HCT116 (cell line): Measurements from ENCODE around the gene TXNDC12. TPM values are rescaled to one million over a fixed set of nuclear protein-coding genes. Genes with fewer than 3 reads are reported as not detected.

Experiments
- ATAC-seq: fragments of 200-7000 bp; cut with Tn5 transposase; 2 replicates; pipeline ENCODE4 v1.9.1; 2020; ENCODE audit warnings: mild to moderate bottlenecking, moderate library complexity
- BruUV-seq: library from RNA; stranded (reverse); fragments of 400-500 nt; replicated peaks from 2 replicates; lab custom pipeline; 2021; lab: Mats Ljungman, UMichigan
- CTCF ChIA-PET: fragments of 300-600 bp; sonication (Branson Sonifier 250); formaldehyde crosslinking; loops from one replicate; lab custom pipeline; 2021; ENCODE audit warnings: antibody characterized with exemption; lab: Charles Lee
- POLR2A ChIA-PET: fragments of 300-600, 350-600 bp; sonication (Branson Sonifier 250); formaldehyde crosslinking; loops from one replicate; lab custom pipeline; 2021; ENCODE audit warnings: antibody characterized with exemption; lab: Charles Lee
- RAD21 ChIA-PET, 2 experiments: fragments of 300-600 bp; sonication (Branson Sonifier 250); formaldehyde crosslinking; loops; one replicate each; lab custom pipeline; 2023; ENCODE audit warnings: low total read pairs in 2 of 2; ENCODE audit not compliant: uncharacterized antibody in 2 of 2, unreplicated experiment in 2 of 2, low non-redundant PET in 1 of 2; lab: Charles Lee
- DNase-seq: peaks from one replicate; pipeline ENCODE4 v3.0.0-alpha.2; 2010; ENCODE audit warnings: low read depth, low spot score
- H2AFZ ChIP-seq: fragments of 200-600 bp; shearing (Covaris generic), sonication (generic); 2 replicates; pipeline ENCODE4 v1.6.1; 2017; ENCODE audit warnings: low read depth, mixed run types, mixed read lengths, antibody characterized with exemption, low read length; ENCODE audit not compliant: poor library complexity, severe bottlenecking
- H3K27ac ChIP-seq: 2 replicates; pipeline ENCODE4 v1.5.1; 2012; ENCODE audit warnings: low read depth, low read length
- H3K27me3 ChIP-seq: fragments of 200-600 bp; sonication (generic); 2 replicates; pipeline ENCODE4 v1.6.1; 2016; ENCODE audit warnings: mixed run types, low read length, mixed read lengths; ENCODE audit not compliant: insufficient read depth
- H3K36me3 ChIP-seq, 2 experiments: fragments of 200-500 bp in 1 of 2; fragments of 200-600 bp in 1 of 2; sonication (Bioruptor generic) in 1 of 2; sonication (generic) in 1 of 2; 2 replicates each; pipeline versions ENCODE4 v1.5.1 to v1.6.1; 2014 to 2016; ENCODE audit warnings: low read length in 2 of 2, inconsistent platforms in 1 of 2, mixed read lengths in 1 of 2, mixed run types in 1 of 2; ENCODE audit not compliant: insufficient read depth in 2 of 2, control insufficient read depth in 1 of 2
- H3K4me1 ChIP-seq, 2 experiments: fragments of 200-600 bp in 1 of 2; sonication (generic) in 1 of 2; 2 replicates each; pipeline versions ENCODE4 v1.5.1 to v1.6.1; 2012 to 2017; ENCODE audit warnings: low read length in 2 of 2, inconsistent platforms in 1 of 2, mild to moderate bottlenecking in 1 of 2, mixed read lengths in 1 of 2, mixed run types in 1 of 2, moderate library complexity in 1 of 2; ENCODE audit not compliant: insufficient read depth in 2 of 2, control insufficient read depth in 1 of 2
- H3K4me2 ChIP-seq: fragments of 200-600 bp; sonication (generic); 2 replicates; pipeline ENCODE4 v1.6.1; 2017; ENCODE audit warnings: mixed run types, low read length, mixed read lengths
- H3K4me3 ChIP-seq, 2 experiments: fragments of 200-600 bp in 1 of 2; sonication (generic) in 1 of 2; replicated peaks in 1 of 2; 2 replicates each; pipeline ENCODE4 v1.5.1; 2011 to 2016; ENCODE audit warnings: low read length in 2 of 2, control low read depth in 1 of 2, low read depth in 1 of 2, mild to moderate bottlenecking in 1 of 2, mixed read lengths in 1 of 2, mixed run types in 1 of 2
- H3K79me2 ChIP-seq: fragments of 200-600 bp; sonication (generic); 2 replicates; pipeline ENCODE4 v1.6.1; 2017; ENCODE audit warnings: mild to moderate bottlenecking, mixed run types, low read length, moderate library complexity, mixed read lengths; ENCODE audit not compliant: insufficient read depth
- H3K9ac ChIP-seq: fragments of 200-600 bp; sonication (generic); 2 replicates; pipeline ENCODE4 v1.6.1; 2016; ENCODE audit warnings: low read length, mixed read lengths
- H3K9me2 ChIP-seq: fragments of 200-600 bp; sonication (generic), shearing (Covaris generic); 2 replicates; pipeline ENCODE4 v1.6.1; 2017; ENCODE audit warnings: mixed run types, mild to moderate bottlenecking, moderate library complexity; ENCODE audit not compliant: insufficient read depth
- H3K9me3 ChIP-seq, 2 experiments: fragments of 200-500 bp in 1 of 2; fragments of 200-600 bp in 1 of 2; sonication (Bioruptor generic) in 1 of 2; sonication (generic) in 1 of 2; 2 replicates each; pipeline ENCODE4 v1.6.1; 2014 to 2017; ENCODE audit warnings: low read length in 2 of 2, mixed read lengths in 2 of 2, inconsistent platforms in 1 of 2, low read depth in 1 of 2, mild to moderate bottlenecking in 1 of 2, mixed run types in 1 of 2, moderate library complexity in 1 of 2; ENCODE audit not compliant: control insufficient read depth in 1 of 2, insufficient read depth in 1 of 2
- H4K20me1 ChIP-seq: fragments of 200-600 bp; sonication (generic), shearing (Covaris generic); 2 replicates; pipeline ENCODE4 v1.6.1; 2017; ENCODE audit warnings: mixed run types, mild to moderate bottlenecking, moderate library complexity; ENCODE audit not compliant: insufficient read depth
- ATF3 ChIP-seq: IDR thresholded peaks from 2 replicates; pipeline ENCODE4 v1.6.1; 2012
- EZH2 ChIP-seq: fragments of 200-600 bp; sonication (generic); IDR thresholded peaks from 2 replicates; pipeline ENCODE4 v1.6.1; 2017; ENCODE audit warnings: antibody characterized with exemption, mixed run types
- EZH2phosphoT487 ChIP-seq: fragments of 200-600 bp; IDR thresholded peaks from 2 replicates; pipeline ENCODE4 v1.6.1; 2018; ENCODE audit warnings: antibody characterized with exemption, borderline replicate concordance
- FOSL1 ChIP-seq: IDR thresholded peaks from 2 replicates; pipeline ENCODE4 v1.6.1; 2012; ENCODE audit warnings: low read depth
- MAX ChIP-seq: IDR thresholded peaks from 2 replicates; pipeline ENCODE4 v1.6.1; 2012
- POLR2A ChIP-seq: IDR thresholded peaks from 2 replicates; pipeline ENCODE4 v1.7.0; 2011; ENCODE audit warnings: borderline replicate concordance; ENCODE audit not compliant: insufficient read depth, insufficient read length; ENCODE audit errors: extremely low read depth
- POLR2AphosphoS5 ChIP-seq: IDR thresholded peaks from 2 replicates; pipeline ENCODE4 v1.6.1; 2011; ENCODE audit warnings: mild to moderate bottlenecking, low read depth, low read length, moderate library complexity
- RAD21 ChIP-seq: IDR thresholded peaks from 2 replicates; pipeline ENCODE4 v1.6.1; 2012; ENCODE audit warnings: low read depth, mild to moderate bottlenecking
- SIN3A ChIP-seq: IDR thresholded peaks from 2 replicates; pipeline ENCODE4 v1.6.1; 2012; ENCODE audit warnings: low read depth
- SP1 ChIP-seq: IDR thresholded peaks from 2 replicates; pipeline ENCODE4 v1.6.1; 2012; ENCODE audit warnings: low read depth
- SRF ChIP-seq: IDR thresholded peaks from 2 replicates; pipeline ENCODE4 v1.6.1; 2012; ENCODE audit warnings: low read depth
- TCF7L2 ChIP-seq: IDR thresholded peaks from 2 replicates; pipeline ENCODE4 v1.7.0; 2011; ENCODE audit warnings: borderline replicate concordance, inconsistent platforms; ENCODE audit not compliant: insufficient read depth, insufficient read length; ENCODE audit errors: extremely low read depth
- YY1 ChIP-seq: IDR thresholded peaks from 2 replicates; pipeline ENCODE4 v1.6.1; 2011; ENCODE audit warnings: low read length, low read depth, moderate library complexity, mild to moderate bottlenecking; ENCODE audit not compliant: insufficient replicate concordance; ENCODE audit errors: extremely low read depth
- ZBTB33 ChIP-seq: IDR thresholded peaks from 2 replicates; pipeline ENCODE4 v1.6.1; 2011; ENCODE audit warnings: mild to moderate bottlenecking, low read length, moderate library complexity; ENCODE audit not compliant: insufficient replicate concordance; ENCODE audit errors: extremely low read depth
- ZFX ChIP-seq: fragments of 450-650 bp; IDR thresholded peaks from 2 replicates; pipeline ENCODE4 v1.6.1; 2017
- ZNF274 ChIP-seq: fragments of 200-500 bp; sonication (Bioruptor generic); IDR thresholded peaks from 2 replicates; pipeline ENCODE4 v1.6.1; 2014; ENCODE audit warnings: mild to moderate bottlenecking, low read depth, low read length, inconsistent platforms
- intact Hi-C: fragments of 100-400 bp; cut with micrococcal nuclease; formaldehyde crosslinking; loops from 2 replicates; pipeline ENCODE4 v1.10.0; 2022
- total RNA-seq: library from RNA; stranded (reverse); gene quantifications from one replicate; pipeline ENCODE4 v1.2.1, GENCODE V29; 2021; ENCODE audit not compliant: unreplicated experiment
- TF ChIP-seq, protein P1 (sequence below): IDR thresholded peaks from 2 replicates; pipeline ENCODE4 v1.6.1; 2012; ENCODE audit warnings: low read depth
- TF ChIP-seq, protein P2 (sequence below), 3 experiments: fragments of 200-600 bp in 1 of 3; sonication (generic) in 1 of 3; IDR thresholded peaks in 2 of 3; conservative IDR thresholded peaks in 1 of 3; 2 replicates each; pipeline ENCODE4 v1.5.1; 2012 to 2017; ENCODE audit warnings: low read depth in 2 of 3, low read length in 2 of 3, antibody characterized with exemption in 1 of 3, borderline replicate concordance in 1 of 3, control low read depth in 1 of 3, mild to moderate bottlenecking in 1 of 3, mixed read lengths in 1 of 3, mixed run types in 1 of 3, moderate library complexity in 1 of 3; ENCODE audit not compliant: insufficient read depth in 1 of 3

TXNDC12 gene
- total RNA-seq, 1 experiment from 2014 or later = 82.8 TPM

DNA sequence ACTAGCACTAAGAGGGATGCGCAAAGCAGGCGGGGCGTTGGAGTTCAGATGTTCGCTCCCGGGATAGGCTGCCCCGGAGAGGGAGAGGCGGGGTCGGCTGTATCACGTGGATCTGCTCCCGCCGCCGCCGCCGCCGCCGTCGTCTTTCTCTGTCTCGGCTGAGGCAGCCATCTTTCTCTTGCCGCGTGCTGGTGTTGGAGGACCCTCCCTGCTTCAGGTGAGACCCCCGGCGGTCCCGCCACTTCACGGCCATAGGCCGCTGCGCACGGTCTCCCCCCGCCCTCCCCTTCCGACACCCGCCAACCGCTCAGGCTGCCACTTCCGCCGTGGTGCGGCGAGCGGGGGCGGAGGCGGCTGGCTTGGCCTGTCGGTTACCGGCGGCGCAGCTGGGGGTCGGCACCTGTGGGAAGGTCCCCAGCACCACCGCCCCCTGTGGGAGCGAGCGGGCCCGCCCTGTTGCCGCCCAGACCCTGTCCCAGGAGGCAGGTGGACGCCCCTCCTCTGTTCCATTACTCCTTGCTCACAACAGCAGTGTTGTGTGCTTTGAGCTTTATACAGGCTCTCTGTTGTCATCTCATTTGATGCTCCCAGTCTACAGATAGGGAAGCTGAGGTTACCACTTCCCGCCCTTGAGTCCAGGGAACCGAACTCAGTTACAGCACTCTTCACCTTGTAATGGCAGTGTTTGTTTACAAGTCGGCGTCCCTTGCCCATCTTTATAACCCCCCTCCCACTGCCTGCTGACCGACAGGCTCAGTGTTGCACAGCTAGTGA lies 1.4 kb upstream of the TXNDC12 start, which contains the start of gene BTF3L4:
BTF3L4 (plus strand) TSS at position 133 of the 774 bp plus-strand sequence. CDS start 3,553 bp downstream, outside the sequence.
- ATAC-seq = peak; percentile 92
- H2AFZ ChIP-seq = peak within 1 kb of the TSS; percentile 55
- CTCF ChIA-PET = no interaction called here
- TF ChIP-seq, protein P1, sequence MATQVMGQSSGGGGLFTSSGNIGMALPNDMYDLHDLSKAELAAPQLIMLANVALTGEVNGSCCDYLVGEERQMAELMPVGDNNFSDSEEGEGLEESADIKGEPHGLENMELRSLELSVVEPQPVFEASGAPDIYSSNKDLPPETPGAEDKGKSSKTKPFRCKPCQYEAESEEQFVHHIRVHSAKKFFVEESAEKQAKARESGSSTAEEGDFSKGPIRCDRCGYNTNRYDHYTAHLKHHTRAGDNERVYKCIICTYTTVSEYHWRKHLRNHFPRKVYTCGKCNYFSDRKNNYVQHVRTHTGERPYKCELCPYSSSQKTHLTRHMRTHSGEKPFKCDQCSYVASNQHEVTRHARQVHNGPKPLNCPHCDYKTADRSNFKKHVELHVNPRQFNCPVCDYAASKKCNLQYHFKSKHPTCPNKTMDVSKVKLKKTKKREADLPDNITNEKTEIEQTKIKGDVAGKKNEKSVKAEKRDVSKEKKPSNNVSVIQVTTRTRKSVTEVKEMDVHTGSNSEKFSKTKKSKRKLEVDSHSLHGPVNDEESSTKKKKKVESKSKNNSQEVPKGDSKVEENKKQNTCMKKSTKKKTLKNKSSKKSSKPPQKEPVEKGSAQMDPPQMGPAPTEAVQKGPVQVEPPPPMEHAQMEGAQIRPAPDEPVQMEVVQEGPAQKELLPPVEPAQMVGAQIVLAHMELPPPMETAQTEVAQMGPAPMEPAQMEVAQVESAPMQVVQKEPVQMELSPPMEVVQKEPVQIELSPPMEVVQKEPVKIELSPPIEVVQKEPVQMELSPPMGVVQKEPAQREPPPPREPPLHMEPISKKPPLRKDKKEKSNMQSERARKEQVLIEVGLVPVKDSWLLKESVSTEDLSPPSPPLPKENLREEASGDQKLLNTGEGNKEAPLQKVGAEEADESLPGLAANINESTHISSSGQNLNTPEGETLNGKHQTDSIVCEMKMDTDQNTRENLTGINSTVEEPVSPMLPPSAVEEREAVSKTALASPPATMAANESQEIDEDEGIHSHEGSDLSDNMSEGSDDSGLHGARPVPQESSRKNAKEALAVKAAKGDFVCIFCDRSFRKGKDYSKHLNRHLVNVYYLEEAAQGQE = no peak
- TF ChIP-seq FOSL1 = no peak
- no peak for TF ChIP-seq ZNF274
- no peak for TF ChIP-seq ZBTB33
- peak; percentile 88 for TF ChIP-seq YY1
- TF ChIP-seq, protein P2, sequence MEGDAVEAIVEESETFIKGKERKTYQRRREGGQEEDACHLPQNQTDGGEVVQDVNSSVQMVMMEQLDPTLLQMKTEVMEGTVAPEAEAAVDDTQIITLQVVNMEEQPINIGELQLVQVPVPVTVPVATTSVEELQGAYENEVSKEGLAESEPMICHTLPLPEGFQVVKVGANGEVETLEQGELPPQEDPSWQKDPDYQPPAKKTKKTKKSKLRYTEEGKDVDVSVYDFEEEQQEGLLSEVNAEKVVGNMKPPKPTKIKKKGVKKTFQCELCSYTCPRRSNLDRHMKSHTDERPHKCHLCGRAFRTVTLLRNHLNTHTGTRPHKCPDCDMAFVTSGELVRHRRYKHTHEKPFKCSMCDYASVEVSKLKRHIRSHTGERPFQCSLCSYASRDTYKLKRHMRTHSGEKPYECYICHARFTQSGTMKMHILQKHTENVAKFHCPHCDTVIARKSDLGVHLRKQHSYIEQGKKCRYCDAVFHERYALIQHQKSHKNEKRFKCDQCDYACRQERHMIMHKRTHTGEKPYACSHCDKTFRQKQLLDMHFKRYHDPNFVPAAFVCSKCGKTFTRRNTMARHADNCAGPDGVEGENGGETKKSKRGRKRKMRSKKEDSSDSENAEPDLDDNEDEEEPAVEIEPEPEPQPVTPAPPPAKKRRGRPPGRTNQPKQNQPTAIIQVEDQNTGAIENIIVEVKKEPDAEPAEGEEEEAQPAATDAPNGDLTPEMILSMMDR (IDR thresholded peaks at IDR 0.05 in 2 of 3, conservative IDR thresholded peaks at IDR 0.05 in 1 of 3; ENCODE audit: borderline replicate concordance in 1 of 3, insufficient read depth in 1 of 3, low read depth in 2 of 3, low read length in 2 of 3) = no peak
- TF ChIP-seq SIN3A = peak; percentile 85
- no peak for TF ChIP-seq RAD21
- no peak for TF ChIP-seq SRF
- TF ChIP-seq MAX = peak; percentile 94
- TF ChIP-seq TCF7L2 = no peak
- TF ChIP-seq SP1 = peak; percentile 70
- no peak for TF ChIP-seq ATF3
- no peak for TF ChIP-seq EZH2
- peak; percentile 89 for TF ChIP-seq POLR2AphosphoS5
- no peak for TF ChIP-seq EZH2phosphoT487
- peak; percentile 76 for TF ChIP-seq ZFX
- peak; percentile 63 for TF ChIP-seq POLR2A

More for the DNA sequence above, 1.4 kb upstream of the TXNDC12 start, which contains the start of gene BTF3L4:
- BruUV-seq = no TSS peak
- peaks cover 85% of the 10 kb centered on the region for H3K79me2 ChIP-seq
- peaks cover 11 to 24% of the 10 kb centered on the region in 2 experiments; a peak in 3 of 4 replicates for H3K36me3 ChIP-seq
- no peaks in the 10 kb centered on the region for H3K9me3 ChIP-seq
- no peaks in the 10 kb centered on the region for H3K9me2 ChIP-seq
- ChIA-PET RAD21 (interaction anchor here in 1 of 2 experiments (0.7 kb wide), 1 partner anchor 293 kb away, joined by 3 read pairs; no protein-coding TSS in a partner anchor), POLR2A (interaction anchor here (1.5 kb wide), 1 partner anchor 21 kb away, joined by 9 read pairs; no protein-coding TSS in a partner anchor)
- peak within 1 kb of the TSS; percentile 80 for H3K27ac ChIP-seq
- H3K4me1 ChIP-seq = peaks cover 10 to 31% of the 10 kb centered on the region in 2 experiments
- no peaks in the 10 kb centered on the region for H3K27me3 ChIP-seq
- peak; percentile 83 for DNase-seq
- peak within 1 kb of the TSS; percentile 69 to 96 for H3K4me3 ChIP-seq
- intact Hi-C loops = no loop called here
- peak within 1 kb of the TSS; percentile 87 for H3K4me2 ChIP-seq
- H3K9ac ChIP-seq = peak within 1 kb of the TSS; percentile 92
- H4K20me1 ChIP-seq = no peaks in the 10 kb centered on the region
